ENCODE measurements around the gene ZNF423. TPM values are rescaled to one million over a fixed set of nuclear protein-coding genes. Genes with fewer than 3 reads are reported as not detected.
A peak's percentile ranks its signal among the peaks of the same experiment; 100 is the strongest.

Gene ZNF423
- total RNA-seq, 6 experiments from 2014 or later, result 0.43 to 1.2 (median 0.89) TPM

DNA sequence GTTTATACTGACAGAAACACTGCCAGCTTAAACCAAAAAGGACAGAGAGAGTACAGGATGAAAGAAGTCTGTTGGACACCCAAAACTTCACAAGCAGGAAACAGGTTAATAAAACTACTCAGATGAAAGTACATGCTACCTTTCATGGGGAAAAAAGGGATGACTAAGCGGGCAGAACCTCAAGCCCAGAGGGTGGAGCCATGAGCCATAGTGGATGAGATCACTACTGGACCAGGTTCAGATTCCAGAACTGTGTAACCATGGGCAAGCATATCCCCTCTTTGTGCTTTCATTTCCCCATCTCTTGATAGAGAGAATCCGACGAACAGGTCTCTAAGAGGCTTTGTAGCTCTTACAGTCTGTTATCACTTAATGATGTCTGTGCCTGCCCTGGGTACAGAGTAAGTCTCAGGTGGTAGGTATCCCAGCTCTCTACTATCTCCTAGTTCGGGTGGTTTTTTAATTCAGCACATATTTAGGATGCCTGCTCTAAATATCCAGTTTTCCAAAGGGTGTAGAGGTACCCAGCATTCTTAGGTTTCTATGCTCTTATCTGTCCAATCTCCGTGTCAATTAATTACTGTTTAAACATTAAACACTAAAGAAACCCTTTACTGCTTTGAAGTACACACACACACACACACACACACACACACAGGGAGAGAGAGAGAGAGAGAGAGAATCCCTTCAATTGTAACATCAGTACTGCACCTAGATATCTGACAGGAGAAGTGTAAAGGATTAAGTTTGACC is 206.7 kb downstream of the ZNF423 start:
- 33% methylated on average over 3 of the region's 5 CpGs for WGBS (ENCODE audit: insufficient coverage, low coverage, low lambda C conversion rate, missing lambda C conversion rate)
- TF ChIP-seq, protein P1, sequence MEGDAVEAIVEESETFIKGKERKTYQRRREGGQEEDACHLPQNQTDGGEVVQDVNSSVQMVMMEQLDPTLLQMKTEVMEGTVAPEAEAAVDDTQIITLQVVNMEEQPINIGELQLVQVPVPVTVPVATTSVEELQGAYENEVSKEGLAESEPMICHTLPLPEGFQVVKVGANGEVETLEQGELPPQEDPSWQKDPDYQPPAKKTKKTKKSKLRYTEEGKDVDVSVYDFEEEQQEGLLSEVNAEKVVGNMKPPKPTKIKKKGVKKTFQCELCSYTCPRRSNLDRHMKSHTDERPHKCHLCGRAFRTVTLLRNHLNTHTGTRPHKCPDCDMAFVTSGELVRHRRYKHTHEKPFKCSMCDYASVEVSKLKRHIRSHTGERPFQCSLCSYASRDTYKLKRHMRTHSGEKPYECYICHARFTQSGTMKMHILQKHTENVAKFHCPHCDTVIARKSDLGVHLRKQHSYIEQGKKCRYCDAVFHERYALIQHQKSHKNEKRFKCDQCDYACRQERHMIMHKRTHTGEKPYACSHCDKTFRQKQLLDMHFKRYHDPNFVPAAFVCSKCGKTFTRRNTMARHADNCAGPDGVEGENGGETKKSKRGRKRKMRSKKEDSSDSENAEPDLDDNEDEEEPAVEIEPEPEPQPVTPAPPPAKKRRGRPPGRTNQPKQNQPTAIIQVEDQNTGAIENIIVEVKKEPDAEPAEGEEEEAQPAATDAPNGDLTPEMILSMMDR (IDR thresholded peaks at IDR 0.05), result no peak
- no peak for TF ChIP-seq POLR2A (IDR thresholded peaks at IDR 0.05)
- DNase-seq (no peak), ATAC-seq (peak in 1 of 4 donors; percentile 74)
- Histone ChIP-seq H3K27me3 (no peaks in the 10 kb centered on the region), H3K4me3 (no peak overlapping the region), H3K4me1 (no peaks in the 10 kb centered on the region), H3K27ac (no peak overlapping the region), H3K36me3 (no peaks in the 10 kb centered on the region), H3K9me3 (peaks cover 0 to 3% (median 0%) of the 10 kb centered on the region in 4 donors)
- intact Hi-C loops (cut with DNase I), result no loop called here

DNA sequence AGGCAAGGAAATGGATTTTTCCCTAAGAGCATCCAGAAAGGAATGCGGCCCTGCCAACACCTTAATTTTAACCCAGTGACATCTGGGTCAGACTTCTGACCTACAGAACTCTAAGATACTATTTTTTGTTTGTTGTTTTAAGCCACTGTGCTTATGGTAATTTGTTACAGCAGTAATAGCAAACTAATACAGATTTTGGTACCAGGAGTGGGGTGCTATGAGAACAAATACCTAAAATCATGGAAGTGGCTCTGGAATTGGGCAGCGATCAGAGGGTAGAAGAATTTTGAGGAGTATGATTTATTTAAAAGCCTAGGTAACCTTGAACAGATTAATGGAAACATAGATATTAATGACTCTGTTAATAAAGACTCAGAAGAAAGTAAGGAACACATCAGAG is 208.2 kb downstream of the ZNF423 start:
- DNase-seq, result no peak
- no peak for ATAC-seq
- no peaks in the 10 kb centered on the region for H3K27me3 ChIP-seq
- H3K4me1 ChIP-seq, result no peaks in the 10 kb centered on the region
- TF ChIP-seq POLR2A (IDR thresholded peaks at IDR 0.05), result no peak
- TF ChIP-seq, protein P1 (IDR thresholded peaks at IDR 0.05), result no peak
- no peak overlapping the region for H3K27ac ChIP-seq
- WGBS (ENCODE audit: insufficient coverage, low coverage, low lambda C conversion rate, missing lambda C conversion rate), result 100% methylated on average over 2 of the region's 2 CpGs
- H3K9me3 ChIP-seq, result peaks cover 0 to 3% (median 0%) of the 10 kb centered on the region in 4 donors
- intact Hi-C loops (cut with DNase I), result no loop called here
- H3K36me3 ChIP-seq, result no peaks in the 10 kb centered on the region
- no peak overlapping the region for H3K4me3 ChIP-seq

DNA sequence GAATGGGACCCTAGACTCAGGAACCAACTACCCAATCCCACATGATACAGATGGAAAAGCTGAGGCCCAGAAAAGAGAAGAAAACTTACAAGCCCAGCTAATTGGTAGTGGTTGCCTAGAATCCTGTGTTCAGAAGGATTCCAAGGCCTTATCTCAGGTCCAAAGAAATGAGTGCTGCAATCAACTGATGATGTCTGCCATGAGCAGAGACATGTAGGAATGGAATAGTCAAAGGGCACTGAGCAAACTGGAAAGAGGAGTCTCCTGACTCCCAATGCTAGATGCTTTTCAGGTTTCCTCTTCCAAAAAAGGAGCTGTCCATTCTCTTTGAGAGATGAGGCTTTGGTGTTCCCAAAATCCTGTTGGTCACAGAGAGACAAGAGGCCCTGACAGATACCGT is 210.6 kb downstream of the ZNF423 start:
- Histone ChIP-seq H3K4me1 (no peaks in the 10 kb centered on the region), H3K36me3 (no peaks in the 10 kb centered on the region), H3K27ac (no peak overlapping the region), H3K4me3 (no peak overlapping the region), H3K27me3 (no peaks in the 10 kb centered on the region), H3K9me3 (peaks cover 0 to 3% (median 0%) of the 10 kb centered on the region in 4 donors)
- intact Hi-C loops (cut with DNase I), result no loop called here
- no peak for TF ChIP-seq POLR2A (IDR thresholded peaks at IDR 0.05)
- TF ChIP-seq, protein P1 (IDR thresholded peaks at IDR 0.05), result no peak
- DNase-seq (no peak), ATAC-seq (no peak)
- 86% methylated on average over 1 of the region's 1 CpG for WGBS (ENCODE audit: insufficient coverage, low coverage, low lambda C conversion rate, missing lambda C conversion rate)

DNA sequence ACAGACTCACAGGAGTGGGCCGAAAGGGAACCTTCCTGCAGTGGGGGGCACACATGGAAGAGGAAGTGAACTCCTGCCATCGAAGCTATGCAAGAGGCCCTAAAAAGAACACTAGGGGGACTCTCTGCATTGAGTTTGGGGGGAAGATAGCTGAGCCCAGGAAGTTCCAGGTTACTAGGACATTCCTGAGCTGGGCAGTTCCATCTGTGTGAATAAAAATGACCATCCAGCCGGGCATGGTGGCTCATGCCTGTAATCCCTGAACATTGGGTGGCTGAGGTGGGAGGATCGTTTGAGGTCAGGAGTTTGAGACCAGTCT is 211.8 kb downstream of the ZNF423 start:
- Histone ChIP-seq H3K4me3 (no peak overlapping the region), H3K27me3 (no peaks in the 10 kb centered on the region), H3K9me3 (peaks cover 0 to 3% (median 0%) of the 10 kb centered on the region in 4 donors), H3K27ac (no peak overlapping the region), H3K36me3 (no peaks in the 10 kb centered on the region), H3K4me1 (no peaks in the 10 kb centered on the region)
- intact Hi-C loops (cut with DNase I), result no loop called here
- TF ChIP-seq POLR2A (IDR thresholded peaks at IDR 0.05), result no peak
- TF ChIP-seq, protein P1 (IDR thresholded peaks at IDR 0.05), result no peak
- 42% methylated on average over 4 of the region's 4 CpGs for WGBS (ENCODE audit: insufficient coverage, low coverage, low lambda C conversion rate, missing lambda C conversion rate)
- no peak for ATAC-seq
- no peak for DNase-seq

Data from right lobe of liver (tissue), 6 donors.